Coronary artery (tissue), 2 donors: ENCODE measurements around the gene CALN1.
"Not testable (repeated sequence)": the region's sequence is repeated elsewhere in the genome, so short reads cannot be mapped to it uniquely, and the experiment has no call there.

Experiments
- DNase-seq: peaks from one replicate; pipeline ENCODE4 v3.0.0-alpha.2; 2017; ENCODE audit warnings: low spot score
- H3K27ac ChIP-seq, 2 donors: fragments of 200-600 bp; sonication (generic); one replicate each; pipeline ENCODE4 v1.5.1; 2016 to 2019
- H3K4me3 ChIP-seq: fragments of 200-600 bp; sonication (generic); 2 replicates; pipeline ENCODE4 v1.5.1; 2016; ENCODE audit warnings: mild to moderate bottlenecking, moderate library complexity
- TF ChIP-seq, protein P1 (sequence below): fragments of 200-600 bp; sonication (generic); IDR thresholded peaks from one replicate; pipeline ENCODE4 v1.5.1; 2019; ENCODE audit warnings: antibody characterized with exemption

CALN1 gene

DNA sequence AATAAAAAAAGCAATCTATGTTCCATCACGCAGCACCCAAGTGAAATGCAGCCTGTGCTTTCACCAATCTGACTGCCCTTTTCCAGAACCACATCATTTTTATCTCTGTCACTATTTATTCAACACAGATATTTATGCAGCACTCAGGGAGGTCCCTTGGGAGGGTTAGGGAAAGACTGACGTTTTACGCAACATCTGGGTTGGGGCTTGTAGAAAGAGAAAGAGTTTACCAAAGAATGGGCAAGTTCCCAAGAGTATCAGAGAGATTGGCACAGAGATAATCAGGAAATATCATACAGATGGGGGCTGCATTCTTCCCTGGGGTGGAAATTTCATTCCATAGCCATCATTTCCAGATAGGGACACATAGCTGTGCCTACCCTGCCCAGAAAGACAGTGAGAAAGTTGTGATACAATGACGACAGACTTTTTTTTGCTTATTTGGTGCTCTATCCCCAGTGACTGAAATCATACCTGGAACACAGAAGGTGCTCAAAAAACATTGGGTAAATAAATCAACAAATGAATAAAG is 474.2 kb downstream of the CALN1 start:
- Histone ChIP-seq H3K27ac (no peak overlapping the region), H3K4me3 (no peak overlapping the region)
- no peak for DNase-seq
- TF ChIP-seq, protein P1, sequence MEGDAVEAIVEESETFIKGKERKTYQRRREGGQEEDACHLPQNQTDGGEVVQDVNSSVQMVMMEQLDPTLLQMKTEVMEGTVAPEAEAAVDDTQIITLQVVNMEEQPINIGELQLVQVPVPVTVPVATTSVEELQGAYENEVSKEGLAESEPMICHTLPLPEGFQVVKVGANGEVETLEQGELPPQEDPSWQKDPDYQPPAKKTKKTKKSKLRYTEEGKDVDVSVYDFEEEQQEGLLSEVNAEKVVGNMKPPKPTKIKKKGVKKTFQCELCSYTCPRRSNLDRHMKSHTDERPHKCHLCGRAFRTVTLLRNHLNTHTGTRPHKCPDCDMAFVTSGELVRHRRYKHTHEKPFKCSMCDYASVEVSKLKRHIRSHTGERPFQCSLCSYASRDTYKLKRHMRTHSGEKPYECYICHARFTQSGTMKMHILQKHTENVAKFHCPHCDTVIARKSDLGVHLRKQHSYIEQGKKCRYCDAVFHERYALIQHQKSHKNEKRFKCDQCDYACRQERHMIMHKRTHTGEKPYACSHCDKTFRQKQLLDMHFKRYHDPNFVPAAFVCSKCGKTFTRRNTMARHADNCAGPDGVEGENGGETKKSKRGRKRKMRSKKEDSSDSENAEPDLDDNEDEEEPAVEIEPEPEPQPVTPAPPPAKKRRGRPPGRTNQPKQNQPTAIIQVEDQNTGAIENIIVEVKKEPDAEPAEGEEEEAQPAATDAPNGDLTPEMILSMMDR: no peak

DNA sequence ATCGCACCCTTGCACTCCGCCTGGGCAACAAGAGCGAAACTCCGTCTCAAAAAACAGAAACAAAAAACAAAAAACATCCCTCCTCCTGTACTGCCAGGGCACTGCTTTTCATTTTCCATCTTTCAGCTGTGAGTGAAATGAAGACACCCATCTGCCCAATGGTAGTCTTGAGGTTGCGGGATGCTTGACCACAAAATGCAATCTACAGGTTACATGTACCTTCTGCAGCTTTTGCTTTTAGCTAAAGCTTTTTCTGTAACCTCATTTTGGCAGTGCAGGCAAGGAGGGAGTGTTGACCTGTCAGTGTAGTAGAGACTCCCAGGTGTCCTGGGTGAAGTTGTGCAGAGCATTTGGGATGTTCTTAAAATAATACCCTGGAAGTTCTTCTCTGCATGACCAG is 476.5 kb downstream of the CALN1 start:
- TF ChIP-seq, protein P1: no peak
- no peak overlapping the region for H3K4me3 ChIP-seq
- H3K27ac ChIP-seq: no peak overlapping the region
- DNase-seq: no peak

- no peak for DNase-seq
- TF ChIP-seq, protein P1: no peak
- Histone ChIP-seq H3K27ac (no peak overlapping the region), H3K4me3 (no peak overlapping the region)
Observed at GRCh38 chr7:71933426-71933825, 478.7 kb downstream of the CALN1 start.

- Histone ChIP-seq H3K27ac (no peak overlapping the region), H3K4me3 (no peak overlapping the region)
- TF ChIP-seq, protein P1: no peak
- DNase-seq: no peak
Observed at GRCh38 chr7:71925663-71926062, 486.5 kb downstream of the CALN1 start.

- H3K27ac ChIP-seq, DNase-seq, H3K4me3 ChIP-seq: not testable (repeated sequence)
Observed at GRCh38 chr7:71914204-71914603, 497.9 kb downstream of the CALN1 start.

DNA sequence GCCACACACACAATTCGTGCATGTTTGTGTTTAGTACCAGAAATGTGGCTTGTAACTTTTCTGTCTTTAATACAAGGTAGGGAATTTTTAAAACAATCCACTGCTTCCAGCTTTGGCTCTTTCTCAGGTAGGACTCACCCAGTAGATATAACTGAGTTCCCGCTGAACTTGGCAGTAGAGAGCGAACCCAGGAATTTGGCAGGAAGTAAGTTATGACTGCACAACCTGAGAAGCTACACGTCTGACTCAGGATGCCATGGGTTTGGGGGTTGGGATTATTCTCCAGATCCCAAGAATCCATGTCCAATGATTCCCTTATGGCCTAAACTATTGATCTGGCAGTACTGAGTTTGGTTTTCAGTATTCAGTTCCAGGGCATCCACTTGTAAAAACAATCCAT is 499.7 kb downstream of the CALN1 start:
- TF ChIP-seq, protein P1: no peak
- Histone ChIP-seq H3K4me3 (no peak overlapping the region), H3K27ac (no peak overlapping the region)
- no peak for DNase-seq

GRCh38 chr7:71911051-71911450 is 501.1 kb downstream of the CALN1 start:
- TF ChIP-seq, protein P1: no peak
- no peak for DNase-seq
- H3K27ac ChIP-seq: no peak overlapping the region
- H3K4me3 ChIP-seq: no peak overlapping the region

- no peak for DNase-seq
- Histone ChIP-seq H3K4me3 (no peak overlapping the region), H3K27ac (no peak overlapping the region)
- TF ChIP-seq, protein P1: no peak
Observed at GRCh38 chr7:71905821-71906220, 506.3 kb downstream of the CALN1 start.
